Breast epithelium (tissue), 4 donors: ENCODE results near the gene TM4SF1. TPM values are rescaled to one million over a fixed set of nuclear protein-coding genes. Genes with fewer than 3 reads are reported as not detected.

Experiments used
- DNase-seq, 2 donors: peaks; one replicate each; pipeline ENCODE4 v3.0.0-alpha.2; 2019; ENCODE audit warnings: low spot score in 2 of 2
- H3K27ac ChIP-seq, 2 donors: fragments of 200-600 bp; sonication (generic) in 1 of 2; one replicate each; pipeline ENCODE4 v1.5.1; 2016 to 2019; ENCODE audit warnings: mild to moderate bottlenecking in 1 of 2
- H3K27me3 ChIP-seq, 2 donors: fragments of 200-600 bp; sonication (generic) in 1 of 2; one replicate each; pipeline versions ENCODE4 v1.5.1 to v1.6.0; 2017 to 2019; ENCODE audit warnings: control low read depth in 1 of 2, mild to moderate bottlenecking in 1 of 2
- H3K36me3 ChIP-seq: fragments of 200-600 bp; one replicate; pipeline ENCODE4 v1.5.1; 2019
- H3K4me1 ChIP-seq, 2 donors: fragments of 200-600 bp; sonication (generic); one replicate each; pipeline ENCODE4 v1.5.1; 2016 to 2019; ENCODE audit warnings: control low read depth in 1 of 2
- H3K4me3 ChIP-seq, 3 donors: fragments of 200-600 bp; sonication (generic); 1 replicate in 2 of 3; 2 replicates in 1 of 3; pipeline ENCODE4 v1.5.1; 2016 to 2019; ENCODE audit warnings: mild to moderate bottlenecking in 3 of 3, moderate library complexity in 2 of 3
- H3K9me3 ChIP-seq, 2 donors: fragments of 200-600 bp; sonication (generic) in 1 of 2; one replicate each; pipeline ENCODE4 v1.5.1; 2016 to 2019; ENCODE audit warnings: control low read depth in 1 of 2
- CTCF ChIP-seq, 3 donors: fragments of 450-650 bp; IDR thresholded peaks; one replicate each; pipeline ENCODE4 v1.5.1; 2016 to 2017; ENCODE audit warnings: antibody characterized with exemption in 3 of 3, mild to moderate bottlenecking in 3 of 3, moderate library complexity in 3 of 3
- POLR2A ChIP-seq: fragments of 450-650 bp; IDR thresholded peaks from one replicate; pipeline ENCODE4 v1.6.1; 2016; ENCODE audit warnings: antibody characterized with exemption, mild to moderate bottlenecking, moderate library complexity
- POLR2AphosphoS5 ChIP-seq, 3 donors: sonication (generic); formaldehyde crosslinking; IDR thresholded peaks; one replicate each; pipeline ENCODE4 v1.6.1; 2017; ENCODE audit warnings: antibody characterized with exemption in 3 of 3
- intact Hi-C: fragments of 100-400 bp; cut with DNase I; formaldehyde crosslinking; loops from one replicate; pipeline ENCODE4 v1.15.1; 2023; ENCODE audit warnings: low total_unique reads
- total RNA-seq, 3 donors: library from RNA; depleted of rRNA; stranded (reverse); fragments of >200 nt; gene quantifications; one replicate each; pipeline ENCODE4 v1.1.0, GENCODE V29; 2016

The TM4SF1 gene
- total RNA-seq, 3 donors from 2014 or later = 48.5 to 559 (median 290) TPM

GRCh38 chr3:149385617-149386298 is 8.3 kb upstream of the TM4SF1 start:
- H3K27ac ChIP-seq = peak overlapping the region; percentile 95 to 96
- H3K27me3 ChIP-seq = no peaks in the 10 kb centered on the region
- no peak for DNase-seq
- TF ChIP-seq CTCF (IDR thresholded peaks at IDR 0.05) = no peak
- no peak for TF ChIP-seq POLR2AphosphoS5 (IDR thresholded peaks at IDR 0.05)
- no peak for TF ChIP-seq POLR2A
- H3K4me3 ChIP-seq = no peak overlapping the region
- H3K4me1 ChIP-seq = peaks cover 0 to 12% of the 10 kb centered on the region in 2 donors
- H3K36me3 ChIP-seq = no peaks in the 10 kb centered on the region
- intact Hi-C loops = no loop called here
- H3K9me3 ChIP-seq = no peaks in the 10 kb centered on the region

- Histone ChIP-seq H3K4me1 (peaks cover 0 to 12% of the 10 kb centered on the region in 2 donors), H3K36me3 (no peaks in the 10 kb centered on the region), H3K27me3 (no peaks in the 10 kb centered on the region), H3K9me3 (no peaks in the 10 kb centered on the region), H3K4me3 (no peak overlapping the region), H3K27ac (peak overlapping the region; percentile 95 to 96)
- intact Hi-C loops = no loop called here
- DNase-seq = no peak
- TF ChIP-seq POLR2A = no peak
- peak in 1 of 3 donors; percentile 65 for TF ChIP-seq POLR2AphosphoS5 (IDR thresholded peaks at IDR 0.05)
Measured at GRCh38 chr3:149384911-149385321, 7.5 kb upstream of the TM4SF1 start.

- Histone ChIP-seq H3K4me1 (peaks cover 0 to 12% of the 10 kb centered on the region in 2 donors), H3K27me3 (no peaks in the 10 kb centered on the region), H3K36me3 (no peaks in the 10 kb centered on the region), H3K27ac (peak overlapping the region in 1 of 2 donors; percentile 96), H3K4me3 (no peak overlapping the region), H3K9me3 (no peaks in the 10 kb centered on the region)
- intact Hi-C loops = no loop called here
- no peak for DNase-seq
- TF ChIP-seq POLR2AphosphoS5 (IDR thresholded peaks at IDR 0.05) (no peak), POLR2A (no peak), CTCF (IDR thresholded peaks at IDR 0.05) (no peak)
Measured at GRCh38 chr3:149384167-149384566, 6.7 kb upstream of the TM4SF1 start.

GRCh38 chr3:149383703-149384102 is 6.3 kb upstream of the TM4SF1 start:
- no peak for DNase-seq
- H3K27ac ChIP-seq = peak overlapping the region in 1 of 2 donors; percentile 96
- H3K27me3 ChIP-seq = no peaks in the 10 kb centered on the region
- H3K9me3 ChIP-seq = no peaks in the 10 kb centered on the region
- no peak for TF ChIP-seq POLR2A
- no peak for TF ChIP-seq CTCF (IDR thresholded peaks at IDR 0.05)
- TF ChIP-seq POLR2AphosphoS5 (IDR thresholded peaks at IDR 0.05) = no peak
- H3K36me3 ChIP-seq = no peaks in the 10 kb centered on the region
- H3K4me3 ChIP-seq = no peak overlapping the region
- peaks cover 0 to 12% of the 10 kb centered on the region in 2 donors for H3K4me1 ChIP-seq
- intact Hi-C loops = no loop called here

- no peaks in the 10 kb centered on the region for H3K9me3 ChIP-seq
- no peaks in the 10 kb centered on the region for H3K36me3 ChIP-seq
- H3K27ac ChIP-seq = no peak overlapping the region
- intact Hi-C loops = no loop called here
- no peak overlapping the region for H3K4me3 ChIP-seq
- H3K27me3 ChIP-seq = no peaks in the 10 kb centered on the region
- no peak for DNase-seq
- TF ChIP-seq POLR2AphosphoS5 (IDR thresholded peaks at IDR 0.05) = no peak
- peaks cover 0 to 12% of the 10 kb centered on the region in 2 donors for H3K4me1 ChIP-seq
Measured at GRCh38 chr3:149382518-149382917, 5.1 kb upstream of the TM4SF1 start.

GRCh38 chr3:149382101-149382467 is 4.6 kb upstream of the TM4SF1 start:
- DNase-seq = no peak
- Histone ChIP-seq H3K4me1 (peaks cover 0 to 12% of the 10 kb centered on the region in 2 donors), H3K36me3 (no peaks in the 10 kb centered on the region), H3K9me3 (no peaks in the 10 kb centered on the region), H3K4me3 (no peak overlapping the region), H3K27ac (peak overlapping the region in 1 of 2 donors; percentile 19), H3K27me3 (no peaks in the 10 kb centered on the region)
- intact Hi-C loops = no loop called here
- TF ChIP-seq POLR2A = no peak
- no peak for TF ChIP-seq POLR2AphosphoS5 (IDR thresholded peaks at IDR 0.05)
